ENCODE measurements around the gene IPO5. TPM values are rescaled to one million over a fixed set of nuclear protein-coding genes. Genes with fewer than 3 reads are reported as not detected.
"Not testable (repeated sequence)": the region's sequence is repeated elsewhere in the genome, so short reads cannot be mapped to it uniquely, and the experiment has no call there.

IPO5 gene
- polyA plus RNA-seq, 1 donor (not counting 4 experiments of a cell fraction or from before 2014, with no cell fraction given): 130 TPM

DNA sequence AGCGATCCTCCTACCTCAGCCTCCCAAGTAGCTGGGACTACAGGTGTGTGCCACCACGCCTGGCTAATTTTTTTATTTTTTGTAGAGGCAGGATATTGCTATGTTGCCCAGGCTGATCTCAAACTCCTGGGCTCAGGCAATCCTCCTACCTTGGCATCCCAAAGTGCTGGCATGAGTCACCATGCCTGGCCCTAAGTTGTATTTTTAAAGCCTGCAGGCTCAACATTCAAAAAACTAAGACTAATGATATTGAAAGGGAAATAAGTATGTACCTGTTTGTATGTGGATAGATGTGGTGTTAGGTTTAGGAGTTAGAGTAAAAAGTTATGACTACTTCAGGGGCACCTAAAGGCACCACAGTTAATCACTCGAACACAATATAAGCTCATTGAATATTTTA is 5.4 kb upstream of the IPO5 start:
- no peak overlapping the region for H3K9ac ChIP-seq (ENCODE audit: control insufficient read depth, extremely low read depth, insufficient read depth, low read length)
- dilution Hi-C loops (cut with MboI; ENCODE audit: extremely low pct_ligation_motif_present, low sequenced_read_pairs): no loop called here
- H3K4me2 ChIP-seq (ENCODE audit: control insufficient read depth, extremely low read depth, insufficient read depth, low read depth, low read length): no peak overlapping the region
- H3K9me3 ChIP-seq (ENCODE audit: control insufficient read depth, low read depth, low read length): no peaks in the 10 kb centered on the region
- no peak overlapping the region for H2AFZ ChIP-seq (ENCODE audit: control insufficient read depth, low read length)
- no peaks in the 10 kb centered on the region for H3K9me1 ChIP-seq (ENCODE audit: control insufficient read depth, extremely low read depth, insufficient read depth, low read length)
- DNase-seq (ENCODE audit: low read depth, low spot score) (peak; percentile 0), FAIRE-seq (no peak)
- no peaks in the 10 kb centered on the region for H3K79me2 ChIP-seq (ENCODE audit: control insufficient read depth, insufficient read depth, low read length)
- H3K4me1 ChIP-seq (ENCODE audit: control insufficient read depth, extremely low read depth, insufficient read depth, low read length): peaks cover 10% of the 10 kb centered on the region
- no peaks in the 10 kb centered on the region for H4K20me1 ChIP-seq (ENCODE audit: control insufficient read depth, extremely low read depth, insufficient read depth, low read length)
- no peaks in the 10 kb centered on the region for H3K36me3 ChIP-seq (ENCODE audit: control insufficient read depth in 2 of 2, extremely low read depth in 1 of 2, insufficient read depth in 2 of 2, low read length in 2 of 2)
- H3K27ac ChIP-seq (ENCODE audit: control insufficient read depth, insufficient read depth, low read length): peak overlapping the region; percentile 47
- H3K4me3 ChIP-seq (ENCODE audit: control insufficient read depth in 2 of 3, extremely low read depth in 1 of 3, insufficient read depth in 2 of 3, low read depth in 1 of 3, low read length in 3 of 3): no peak overlapping the region
- H3K27me3 ChIP-seq (ENCODE audit: control insufficient read depth, extremely low read depth, insufficient read depth, low read length): no peaks in the 10 kb centered on the region
- no peak for TF ChIP-seq EZH2 (IDR thresholded peaks at IDR 0.05; ENCODE audit: low read length)
- TF ChIP-seq, protein P1, sequence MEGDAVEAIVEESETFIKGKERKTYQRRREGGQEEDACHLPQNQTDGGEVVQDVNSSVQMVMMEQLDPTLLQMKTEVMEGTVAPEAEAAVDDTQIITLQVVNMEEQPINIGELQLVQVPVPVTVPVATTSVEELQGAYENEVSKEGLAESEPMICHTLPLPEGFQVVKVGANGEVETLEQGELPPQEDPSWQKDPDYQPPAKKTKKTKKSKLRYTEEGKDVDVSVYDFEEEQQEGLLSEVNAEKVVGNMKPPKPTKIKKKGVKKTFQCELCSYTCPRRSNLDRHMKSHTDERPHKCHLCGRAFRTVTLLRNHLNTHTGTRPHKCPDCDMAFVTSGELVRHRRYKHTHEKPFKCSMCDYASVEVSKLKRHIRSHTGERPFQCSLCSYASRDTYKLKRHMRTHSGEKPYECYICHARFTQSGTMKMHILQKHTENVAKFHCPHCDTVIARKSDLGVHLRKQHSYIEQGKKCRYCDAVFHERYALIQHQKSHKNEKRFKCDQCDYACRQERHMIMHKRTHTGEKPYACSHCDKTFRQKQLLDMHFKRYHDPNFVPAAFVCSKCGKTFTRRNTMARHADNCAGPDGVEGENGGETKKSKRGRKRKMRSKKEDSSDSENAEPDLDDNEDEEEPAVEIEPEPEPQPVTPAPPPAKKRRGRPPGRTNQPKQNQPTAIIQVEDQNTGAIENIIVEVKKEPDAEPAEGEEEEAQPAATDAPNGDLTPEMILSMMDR (optimal IDR thresholded peaks at IDR 0.05 in 1 of 3, IDR thresholded peaks at IDR 0.05 in 1 of 3, conservative IDR thresholded peaks at IDR 0.05 in 1 of 3; ENCODE audit: extremely low read depth in 1 of 3, insufficient read depth in 2 of 3, low read length in 3 of 3): no peak

GRCh38 chr13:97949316-97949715 is 4.2 kb upstream of the IPO5 start:
- H3K27me3 ChIP-seq (ENCODE audit: control insufficient read depth, extremely low read depth, insufficient read depth, low read length); dilution Hi-C loops (cut with MboI; ENCODE audit: extremely low pct_ligation_motif_present, low sequenced_read_pairs); FAIRE-seq: not testable (repeated sequence)

GRCh38 chr13:97951376-97951775 is 2.1 kb upstream of the IPO5 start:
- no peaks in the 10 kb centered on the region for H3K9me1 ChIP-seq (ENCODE audit: control insufficient read depth, extremely low read depth, insufficient read depth, low read length)
- no peak for FAIRE-seq
- dilution Hi-C loops (cut with MboI; ENCODE audit: extremely low pct_ligation_motif_present, low sequenced_read_pairs): no loop called here

More at GRCh38 chr13:97949316-97949715, 4.2 kb upstream of the IPO5 start:
- not testable (repeated sequence) for H3K9ac ChIP-seq (ENCODE audit: control insufficient read depth, extremely low read depth, insufficient read depth, low read length); H3K9me1 ChIP-seq (ENCODE audit: control insufficient read depth, extremely low read depth, insufficient read depth, low read length); H4K20me1 ChIP-seq (ENCODE audit: control insufficient read depth, extremely low read depth, insufficient read depth, low read length); H3K27ac ChIP-seq (ENCODE audit: control insufficient read depth, insufficient read depth, low read length); H3K79me2 ChIP-seq (ENCODE audit: control insufficient read depth, insufficient read depth, low read length); H3K4me2 ChIP-seq (ENCODE audit: control insufficient read depth, extremely low read depth, insufficient read depth, low read depth, low read length); H3K36me3 ChIP-seq (ENCODE audit: control insufficient read depth in 2 of 2, extremely low read depth in 1 of 2, insufficient read depth in 2 of 2, low read length in 2 of 2); H2AFZ ChIP-seq (ENCODE audit: control insufficient read depth, low read length); H3K4me3 ChIP-seq (ENCODE audit: control insufficient read depth in 2 of 3, extremely low read depth in 1 of 3, insufficient read depth in 2 of 3, low read depth in 1 of 3, low read length in 3 of 3); H3K9me3 ChIP-seq (ENCODE audit: control insufficient read depth, low read depth, low read length); DNase-seq (ENCODE audit: low read depth, low spot score)
- H3K4me1 ChIP-seq (ENCODE audit: control insufficient read depth, extremely low read depth, insufficient read depth, low read length): peaks cover 10% of the 10 kb centered on the region

DNA sequence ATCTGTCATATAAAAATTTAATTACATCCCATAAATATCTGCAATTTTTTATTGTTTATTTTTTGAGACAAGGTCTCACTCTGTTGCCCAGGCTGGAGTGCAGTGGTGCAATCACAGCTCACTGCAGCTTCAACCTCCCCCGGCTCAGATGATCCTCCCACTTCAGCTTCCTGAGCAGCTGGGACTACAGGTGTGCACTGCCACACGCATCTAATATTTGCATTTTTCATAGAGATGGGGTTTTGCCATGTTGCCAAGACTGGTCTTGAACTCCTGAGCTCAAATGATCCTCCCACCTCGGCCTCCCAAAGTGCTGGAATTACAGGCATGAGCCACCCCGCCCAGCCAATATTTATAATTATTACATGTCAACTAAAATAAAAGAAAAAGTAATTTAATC is 644 bp upstream of the IPO5 start:
- H2AFZ ChIP-seq (ENCODE audit: control insufficient read depth, low read length); DNase-seq (ENCODE audit: low read depth, low spot score); FAIRE-seq; H3K36me3 ChIP-seq (ENCODE audit: control insufficient read depth in 2 of 2, extremely low read depth in 1 of 2, insufficient read depth in 2 of 2, low read length in 2 of 2); dilution Hi-C loops (cut with MboI; ENCODE audit: extremely low pct_ligation_motif_present, low sequenced_read_pairs); H3K9ac ChIP-seq (ENCODE audit: control insufficient read depth, extremely low read depth, insufficient read depth, low read length); H3K9me1 ChIP-seq (ENCODE audit: control insufficient read depth, extremely low read depth, insufficient read depth, low read length); H3K4me1 ChIP-seq (ENCODE audit: control insufficient read depth, extremely low read depth, insufficient read depth, low read length); H3K27me3 ChIP-seq (ENCODE audit: control insufficient read depth, extremely low read depth, insufficient read depth, low read length); H3K79me2 ChIP-seq (ENCODE audit: control insufficient read depth, insufficient read depth, low read length); H3K9me3 ChIP-seq (ENCODE audit: control insufficient read depth, low read depth, low read length); H3K4me3 ChIP-seq (ENCODE audit: control insufficient read depth in 2 of 3, extremely low read depth in 1 of 3, insufficient read depth in 2 of 3, low read depth in 1 of 3, low read length in 3 of 3); H3K27ac ChIP-seq (ENCODE audit: control insufficient read depth, insufficient read depth, low read length); H3K4me2 ChIP-seq (ENCODE audit: control insufficient read depth, extremely low read depth, insufficient read depth, low read depth, low read length); H4K20me1 ChIP-seq (ENCODE audit: control insufficient read depth, extremely low read depth, insufficient read depth, low read length): not testable (repeated sequence)

More at GRCh38 chr13:97951376-97951775, 2.1 kb upstream of the IPO5 start:
- Histone ChIP-seq H3K27ac (ENCODE audit: control insufficient read depth, insufficient read depth, low read length) (no peak overlapping the region), H3K79me2 (ENCODE audit: control insufficient read depth, insufficient read depth, low read length) (no peaks in the 10 kb centered on the region), H3K4me3 (ENCODE audit: control insufficient read depth in 2 of 3, extremely low read depth in 1 of 3, insufficient read depth in 2 of 3, low read depth in 1 of 3, low read length in 3 of 3) (no peak overlapping the region), H4K20me1 (ENCODE audit: control insufficient read depth, extremely low read depth, insufficient read depth, low read length) (no peaks in the 10 kb centered on the region), H3K4me1 (ENCODE audit: control insufficient read depth, extremely low read depth, insufficient read depth, low read length) (peaks cover 8% of the 10 kb centered on the region), H3K27me3 (ENCODE audit: control insufficient read depth, extremely low read depth, insufficient read depth, low read length) (no peaks in the 10 kb centered on the region), H2AFZ (ENCODE audit: control insufficient read depth, low read length) (no peak overlapping the region), H3K9me3 (ENCODE audit: control insufficient read depth, low read depth, low read length) (no peaks in the 10 kb centered on the region), H3K9ac (ENCODE audit: control insufficient read depth, extremely low read depth, insufficient read depth, low read length) (no peak overlapping the region), H3K36me3 (ENCODE audit: control insufficient read depth in 2 of 2, extremely low read depth in 1 of 2, insufficient read depth in 2 of 2, low read length in 2 of 2) (no peaks in the 10 kb centered on the region), H3K4me2 (ENCODE audit: control insufficient read depth, extremely low read depth, insufficient read depth, low read depth, low read length) (no peak overlapping the region)
- TF ChIP-seq EZH2 (IDR thresholded peaks at IDR 0.05; ENCODE audit: low read length): no peak
- TF ChIP-seq, protein P1 (optimal IDR thresholded peaks at IDR 0.05 in 1 of 3, IDR thresholded peaks at IDR 0.05 in 1 of 3, conservative IDR thresholded peaks at IDR 0.05 in 1 of 3; ENCODE audit: extremely low read depth in 1 of 3, insufficient read depth in 2 of 3, low read length in 3 of 3): no peak
- no peak for DNase-seq (ENCODE audit: low read depth, low spot score)

Measured in keratinocyte (primary cell).